CD14-positive monocyte (primary cell): ENCODE data around the gene SF3B3. TPM values are rescaled to one million over a fixed set of nuclear protein-coding genes. Genes with fewer than 3 reads are reported as not detected.

Experiments used
- DNase-seq, 3 donors: peaks; one replicate each; pipeline ENCODE4 v3.0.0-alpha.2; 2011 to 2022
- H2AFZ ChIP-seq: 2 replicates; pipeline ENCODE4 v1.6.0; 2012; ENCODE audit warnings: mild to moderate bottlenecking, low read depth, low read length, inconsistent platforms; ENCODE audit not compliant: insufficient read depth, poor library complexity, severe bottlenecking
- H3K27ac ChIP-seq, 2 donors: 1 replicate in 1 of 2; 2 replicates in 1 of 2; pipeline ENCODE4 v1.5.1; 2012 to 2013; ENCODE audit warnings: low read length in 2 of 2, control low read depth in 1 of 2, inconsistent platforms in 1 of 2, low read depth in 1 of 2, mild to moderate bottlenecking in 1 of 2
- H3K27me3 ChIP-seq, 2 donors: one replicate each; pipeline versions ENCODE4 v1.6.0 to v1.6.1; 2011 to 2013; ENCODE audit warnings: low read length in 2 of 2; ENCODE audit not compliant: control insufficient read depth in 2 of 2, insufficient read depth in 2 of 2
- H3K36me3 ChIP-seq, 2 donors: replicated peaks in 1 of 2; 1 replicate in 1 of 2; 2 replicates in 1 of 2; pipeline versions ENCODE4 v1.5.1 to v1.6.1; 2012 to 2013; ENCODE audit warnings: low read length in 2 of 2, control low read depth in 1 of 2, inconsistent platforms in 1 of 2, mild to moderate bottlenecking in 1 of 2; ENCODE audit not compliant: insufficient read depth in 2 of 2, control insufficient read depth in 1 of 2
- H3K4me1 ChIP-seq, 2 donors: 1 replicate in 1 of 2; 2 replicates in 1 of 2; pipeline versions ENCODE4 v1.5.1 to v1.6.1; 2012 to 2013; ENCODE audit warnings: low read length in 2 of 2, control low read depth in 1 of 2, inconsistent platforms in 1 of 2, mild to moderate bottlenecking in 1 of 2, moderate library complexity in 1 of 2; ENCODE audit not compliant: insufficient read depth in 2 of 2, control insufficient read depth in 1 of 2
- H3K4me2 ChIP-seq: replicated peaks from 2 replicates; pipeline ENCODE3; 2012; ENCODE audit warnings: low read length, moderate library complexity, mild to moderate bottlenecking; ENCODE audit not compliant: poor library complexity, severe bottlenecking; ENCODE audit errors: extremely low read depth
- H3K4me3 ChIP-seq, 3 experiments: fragments of 200-600 bp in 1 of 3; sonication (generic) in 1 of 3; replicated peaks in 1 of 3; 1 replicate in 2 of 3; 2 replicates in 1 of 3; pipeline ENCODE4 v1.5.1; 2011 to 2013; ENCODE audit warnings: low read length in 3 of 3, mild to moderate bottlenecking in 3 of 3, control low read depth in 2 of 3, low read depth in 2 of 3, inconsistent platforms in 1 of 3, moderate library complexity in 1 of 3
- H3K79me2 ChIP-seq: 2 replicates; pipeline ENCODE4 v1.6.0; 2012; ENCODE audit warnings: mild to moderate bottlenecking, control low read depth, inconsistent platforms, low read length, moderate library complexity; ENCODE audit not compliant: insufficient read depth
- H3K9ac ChIP-seq: 2 replicates; pipeline ENCODE4 v1.6.0; 2017; ENCODE audit warnings: low read length, mild to moderate bottlenecking; ENCODE audit not compliant: insufficient read depth, poor library complexity, severe bottlenecking
- H3K9me3 ChIP-seq, 2 donors: replicated peaks in 1 of 2; 1 replicate in 1 of 2; 2 replicates in 1 of 2; pipeline versions ENCODE4 v1.5.1 to v1.6.1; 2012 to 2013; ENCODE audit warnings: low read length in 2 of 2, control low read depth in 1 of 2; ENCODE audit not compliant: control insufficient read depth in 1 of 2, insufficient read depth in 1 of 2
- H4K20me1 ChIP-seq: 2 replicates; pipeline ENCODE4 v1.6.0; 2012; ENCODE audit warnings: mild to moderate bottlenecking, low read length, control low read depth, moderate library complexity; ENCODE audit not compliant: insufficient read depth
- H3K27ac Mint-ChIP-seq, 7 donors: one replicate each; pipeline ENCODE4 v1.8.0; 2020; ENCODE audit warnings: mild to moderate bottlenecking in 7 of 7, mixed read lengths in 7 of 7, moderate library complexity in 6 of 7, inconsistent platforms in 2 of 7
- H3K27me3 Mint-ChIP-seq, 3 donors: one replicate each; pipeline ENCODE4 v1.8.0; 2021 to 2022; ENCODE audit warnings: low read depth in 3 of 3, mild to moderate bottlenecking in 3 of 3, mixed read lengths in 3 of 3, moderate library complexity in 3 of 3, inconsistent platforms in 1 of 3
- H3K36me3 Mint-ChIP-seq, 2 donors: one replicate each; pipeline ENCODE4 v1.8.0; 2020; ENCODE audit warnings: mixed read lengths in 2 of 2, inconsistent platforms in 1 of 2, mild to moderate bottlenecking in 1 of 2
- H3K4me1 Mint-ChIP-seq: one replicate; pipeline ENCODE4 v1.8.0; 2020; ENCODE audit warnings: mild to moderate bottlenecking, mixed read lengths
- H3K4me3 Mint-ChIP-seq, 2 donors: one replicate each; pipeline ENCODE4 v1.8.0; 2020; ENCODE audit warnings: mild to moderate bottlenecking in 2 of 2, mixed read lengths in 2 of 2, moderate library complexity in 1 of 2
- H3K9me3 Mint-ChIP-seq, 7 donors: one replicate each; pipeline ENCODE4 v1.8.0; 2020 to 2022; ENCODE audit warnings: mixed read lengths in 7 of 7, mild to moderate bottlenecking in 6 of 7, moderate library complexity in 6 of 7, inconsistent platforms in 2 of 7
- CTCF ChIP-seq: fragments of 200-600 bp; IDR thresholded peaks from one replicate; pipeline ENCODE4 v1.8.0; 2022; ENCODE audit warnings: antibody characterized with exemption, mild to moderate bottlenecking
- WGBS: methylation state at CpG from one replicate; pipeline ENCODE4 v1.1.5; 2013; ENCODE audit warnings: missing lambda C conversion rate; ENCODE audit not compliant: insufficient coverage; 5-methylcytosine and 5-hydroxymethylcytosine counted together
- intact Hi-C, 2 donors: fragments of 100-400 bp; cut with micrococcal nuclease; formaldehyde crosslinking; loops; one replicate each; pipeline versions ENCODE4 v1.15.0 to v1.15.1; 2023
- polyA plus RNA-seq, 3 donors: library from polyadenylated mRNA; depleted of rRNA in 1 of 3; unstranded in 2 of 3; stranded (reverse) in 1 of 3; fragments of 300-500 nt in 2 of 3; fragments of >200 nt in 1 of 3; fragmentation: Illumina TruSeq in 2 of 3; gene quantifications; 1 replicate in 2 of 3; 2 replicates in 1 of 3; pipeline ENCODE4 v1.2.3, GENCODE V29; 2012 to 2021

Gene SF3B3
- polyA plus RNA-seq, 3 donors, result 34.2 to 52.3 (median 42.1) TPM

- H3K36me3 ChIP-seq, result peaks cover 80 to 95% of the 10 kb centered on the region in 2 donors
- H3K27ac Mint-ChIP-seq, result no peak overlapping the region
- intact Hi-C loops, result no loop called here
- no peak for TF ChIP-seq CTCF
- DNase-seq, result no peak
- no peaks in the 10 kb centered on the region for H3K9me3 Mint-ChIP-seq
- H2AFZ ChIP-seq, result no peak overlapping the region
- H3K27ac ChIP-seq, result no peak overlapping the region
- WGBS, result 100% methylated on average over 5 of the region's 5 CpGs
- H3K4me1 ChIP-seq, result no peaks in the 10 kb centered on the region
- no peak overlapping the region for H3K9ac ChIP-seq
- H4K20me1 ChIP-seq, result no peaks in the 10 kb centered on the region
- H3K27me3 ChIP-seq, result no peaks in the 10 kb centered on the region
- no peaks in the 10 kb centered on the region for H3K4me1 Mint-ChIP-seq
- H3K4me3 ChIP-seq, result no peak overlapping the region
- no peaks in the 10 kb centered on the region for H3K9me3 ChIP-seq
- no peaks in the 10 kb centered on the region for H3K79me2 ChIP-seq
- H3K4me2 ChIP-seq, result no peak overlapping the region
- no peaks in the 10 kb centered on the region for H3K27me3 Mint-ChIP-seq
- peaks cover 69 to 93% of the 10 kb centered on the region in 2 donors for H3K36me3 Mint-ChIP-seq
- H3K4me3 Mint-ChIP-seq, result no peak overlapping the region
These were observed 29.3 kb upstream of the SF3B3 start for GRCh38 chr16:70494202-70494770.

- H3K9me3 ChIP-seq, result no peaks in the 10 kb centered on the region
- DNase-seq, result no peak
- no peak for TF ChIP-seq CTCF
- peaks cover 66 to 93% of the 10 kb centered on the region in 2 donors for H3K36me3 Mint-ChIP-seq
- no peak overlapping the region for H3K27ac ChIP-seq
- H3K4me1 ChIP-seq, result no peaks in the 10 kb centered on the region
- no peak overlapping the region for H3K4me2 ChIP-seq
- H4K20me1 ChIP-seq, result no peaks in the 10 kb centered on the region
- H3K27me3 Mint-ChIP-seq, result no peaks in the 10 kb centered on the region
- no peak overlapping the region for H3K4me3 ChIP-seq
- no peaks in the 10 kb centered on the region for H3K27me3 ChIP-seq
- no peak overlapping the region for H3K4me3 Mint-ChIP-seq
- no peak overlapping the region for H3K27ac Mint-ChIP-seq
- no peaks in the 10 kb centered on the region for H3K4me1 Mint-ChIP-seq
- H3K36me3 ChIP-seq, result peaks cover 75 to 92% of the 10 kb centered on the region in 2 donors
- H2AFZ ChIP-seq, result no peak overlapping the region
- no peak overlapping the region for H3K9ac ChIP-seq
- H3K9me3 Mint-ChIP-seq, result no peaks in the 10 kb centered on the region
- H3K79me2 ChIP-seq, result no peaks in the 10 kb centered on the region
- 100% methylated on average over 1 of the region's 2 CpGs for WGBS
- intact Hi-C loops, result no loop called here
These were observed 28.8 kb upstream of the SF3B3 start for GRCh38 chr16:70494777-70495176.
